ENCODE measurements around the gene MB.
"Not testable (repeated sequence)": the region's sequence is repeated elsewhere in the genome, so short reads cannot be mapped to it uniquely, and the experiment has no call there.

Gene MB

DNA sequence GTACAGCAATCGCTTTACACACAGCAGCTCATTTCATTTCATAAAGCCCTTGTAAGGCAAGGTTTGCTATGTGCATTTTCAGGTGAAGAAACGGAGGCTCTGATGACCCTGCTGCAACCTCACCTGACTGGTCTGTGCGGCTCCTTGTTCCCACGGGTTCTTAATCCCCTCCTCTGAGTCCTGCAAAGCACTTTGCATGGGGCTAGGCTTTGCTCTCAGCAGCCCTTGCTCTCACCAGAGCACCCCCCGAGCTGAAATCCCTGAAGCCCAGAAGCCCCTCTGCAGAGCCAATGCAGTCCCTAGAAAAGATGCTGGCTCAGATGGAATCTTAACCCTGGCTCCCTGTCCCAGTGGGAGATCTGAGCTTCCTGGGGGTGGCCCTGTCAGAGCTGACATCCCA lies 20.1 kb upstream of the MB start:
- DNase-seq = no peak

DNA sequence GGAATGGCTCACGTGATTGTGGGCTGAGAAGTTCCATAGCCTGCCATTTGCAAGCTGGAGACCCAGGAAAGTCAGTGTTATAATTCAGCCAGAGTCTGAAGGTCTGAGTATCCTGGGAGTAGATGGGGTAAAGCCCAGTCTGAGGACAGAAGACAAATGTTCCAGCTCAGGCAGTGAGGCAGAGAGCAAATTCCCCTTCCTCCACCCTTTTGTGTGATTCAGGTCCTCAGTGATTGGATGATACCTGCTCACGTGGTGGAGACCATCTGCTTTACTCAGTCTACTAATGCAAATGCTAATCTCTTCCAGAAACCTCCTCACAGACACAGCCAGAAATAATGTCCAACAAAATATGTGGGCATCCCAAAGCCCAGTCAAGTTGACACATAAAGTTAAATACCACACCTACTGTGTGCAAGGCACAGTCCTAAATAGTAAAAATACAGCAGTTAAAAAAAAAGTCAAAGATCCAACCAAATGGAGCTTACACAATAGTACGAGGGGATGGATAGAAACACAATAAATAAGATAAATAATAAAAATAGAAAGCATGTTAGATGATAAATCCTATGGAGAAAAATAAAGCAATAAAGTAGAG lies 17.9 kb upstream of the MB start:
- DNase-seq = no peak

DNA sequence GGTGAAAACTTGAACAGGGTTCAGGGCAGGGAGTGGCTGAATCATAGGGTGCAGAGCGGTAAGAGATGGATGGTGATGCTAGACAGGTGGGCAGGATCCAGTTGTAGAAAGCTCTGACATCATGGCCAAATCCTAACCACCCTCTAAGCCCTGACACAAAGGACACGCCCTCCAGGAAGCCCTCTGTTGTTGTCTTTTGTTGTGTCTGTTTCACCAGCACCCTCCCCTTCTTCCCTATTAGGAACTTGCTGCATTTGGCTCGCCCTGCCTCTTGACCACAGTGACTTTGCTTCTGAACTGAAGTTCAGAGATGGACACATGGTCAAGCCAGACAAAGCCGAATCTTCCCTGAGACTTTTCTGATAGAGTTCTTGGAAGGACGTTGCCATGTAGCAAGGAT lies 16.9 kb upstream of the MB start:
- DNase-seq = no peak

DNA sequence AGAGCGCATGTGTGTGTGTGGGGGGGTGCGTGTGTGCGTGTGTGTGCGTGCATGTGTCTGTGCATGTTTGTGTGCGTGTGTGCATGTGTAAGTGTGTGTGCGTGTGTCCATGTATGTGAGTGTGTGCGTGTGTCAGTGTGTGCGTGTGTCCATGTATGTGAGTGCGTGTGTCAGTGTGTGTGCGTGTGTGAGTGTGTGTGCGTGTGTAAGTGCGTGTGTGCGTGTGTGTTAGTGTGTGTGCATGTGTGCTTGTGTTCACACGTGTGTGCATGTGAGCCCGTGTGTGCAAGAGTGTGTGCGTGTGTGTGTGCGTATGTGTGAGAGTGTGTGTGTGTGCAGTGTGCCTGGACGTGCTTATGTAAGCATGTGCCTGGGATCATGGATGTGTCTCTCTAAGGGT lies 16.4 kb upstream of the MB start:
- no peak for DNase-seq

DNA sequence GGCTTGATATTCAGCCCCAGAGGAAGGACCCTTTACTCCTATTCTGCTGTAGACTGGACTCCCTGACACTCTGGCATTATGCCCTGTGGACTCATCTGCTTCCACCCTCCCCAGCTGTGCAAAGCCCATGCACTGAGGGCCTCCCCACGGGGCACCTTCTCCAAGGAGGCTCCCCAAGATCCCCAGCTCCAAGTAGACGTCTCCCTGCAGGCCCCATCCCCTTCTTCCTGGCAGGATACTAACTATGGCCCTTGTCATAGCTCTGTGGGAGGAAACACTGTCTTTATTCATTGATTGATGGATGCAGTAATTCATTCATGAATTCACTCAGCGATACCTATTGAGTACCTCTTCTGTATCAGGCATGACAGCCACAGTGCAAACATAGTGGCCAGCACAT lies 15.8 kb upstream of the MB start:
- no peak for DNase-seq

DNA sequence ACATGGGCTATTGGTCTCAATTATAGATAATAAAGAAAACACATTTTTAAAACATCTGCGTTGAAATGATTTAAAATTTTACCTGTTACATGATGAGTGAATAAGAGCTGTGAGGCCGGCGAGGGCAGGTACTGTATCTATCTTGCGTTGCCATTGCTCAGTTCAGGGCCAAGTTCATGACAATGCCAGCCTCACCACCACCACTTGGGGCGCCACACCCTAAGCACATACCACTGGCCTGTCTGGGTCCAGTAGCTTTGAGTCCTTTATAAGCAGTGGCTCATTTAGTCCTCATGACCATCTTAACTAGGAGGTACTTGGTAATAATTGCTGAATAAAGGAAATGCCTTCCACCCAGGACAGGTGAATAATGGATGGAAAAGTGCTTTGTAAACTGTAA lies 14.5 kb upstream of the MB start:
- DNase-seq = no peak

DNA sequence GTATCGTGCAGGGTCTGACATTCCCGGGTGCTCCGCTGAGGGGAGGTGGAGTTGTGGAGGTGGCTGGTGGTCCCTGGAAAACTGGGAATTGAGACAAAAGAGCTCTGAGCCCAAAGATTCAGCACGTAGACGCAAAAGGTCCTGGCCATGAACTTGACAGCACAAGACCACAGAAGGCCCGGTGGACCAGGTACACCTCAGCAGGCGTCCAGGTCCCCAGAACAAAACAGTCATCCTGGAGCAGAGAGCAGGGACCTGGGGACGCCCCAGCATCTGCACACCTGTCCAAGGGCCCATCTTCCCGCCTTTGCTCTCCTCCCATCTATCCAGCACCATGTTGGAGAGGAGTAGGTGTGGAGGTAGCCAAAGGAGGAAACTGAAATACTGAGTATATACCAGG lies 13.8 kb upstream of the MB start:
- DNase-seq = no peak

DNA sequence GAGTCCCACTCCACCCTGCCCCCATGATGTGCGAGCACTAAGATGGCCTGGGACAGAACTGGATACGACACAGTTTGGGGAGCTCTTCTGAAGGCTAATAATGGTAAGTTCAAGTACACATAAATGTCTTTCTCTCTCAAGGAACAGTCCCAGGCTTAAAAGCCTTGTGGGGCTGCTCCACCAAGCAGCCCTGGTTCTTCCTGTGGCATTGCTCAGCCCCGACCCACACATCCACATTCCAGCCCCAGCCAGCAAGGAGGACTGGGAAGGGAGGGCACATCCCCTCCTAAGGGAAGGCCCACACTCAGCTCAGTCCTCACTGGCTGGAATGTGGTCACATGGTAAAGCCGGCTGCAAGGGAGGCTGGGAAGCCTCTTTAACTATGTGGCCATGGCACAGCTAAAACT lies 13.3 kb upstream of the MB start:
- no peak for DNase-seq

DNA sequence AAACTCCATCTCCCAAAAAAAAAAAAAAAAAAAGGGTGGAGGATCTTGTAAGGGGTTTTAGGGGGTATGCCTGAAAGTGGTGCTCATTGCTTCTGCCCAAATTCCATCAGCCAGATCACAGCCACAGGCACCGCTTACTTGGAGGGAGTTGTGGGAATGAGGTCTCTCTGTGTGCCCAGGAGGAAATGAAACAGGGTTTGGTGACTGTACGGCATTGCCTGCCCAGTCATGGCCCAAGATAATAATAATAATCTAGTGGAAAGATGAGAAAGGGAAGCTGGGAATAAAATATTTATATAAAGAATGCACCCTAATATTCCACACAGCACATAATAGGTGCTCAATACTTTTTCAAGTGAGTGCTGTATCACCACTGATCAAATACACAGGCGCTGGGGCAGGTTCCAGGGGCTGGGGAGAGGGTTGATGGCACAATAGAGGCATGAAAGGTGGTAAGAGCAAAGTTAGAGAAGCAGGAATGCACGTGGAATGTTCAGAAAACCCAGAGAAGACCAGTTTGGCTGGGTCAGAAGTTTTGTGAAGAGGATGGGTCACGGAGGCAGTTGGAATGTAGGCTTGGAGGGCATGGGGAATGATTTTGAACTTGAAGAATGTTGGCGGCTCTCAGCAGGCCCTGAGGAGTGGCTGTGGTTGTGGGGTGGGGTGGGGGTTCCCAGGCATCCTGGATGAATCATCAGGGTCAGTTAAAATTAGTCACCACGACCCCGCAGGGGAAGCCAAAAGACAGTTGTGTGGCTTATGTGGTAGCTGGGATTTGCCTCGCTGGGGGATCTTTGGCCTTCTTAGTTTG lies 12.5 kb upstream of the MB start:
- DNase-seq = peak; percentile 26

DNA sequence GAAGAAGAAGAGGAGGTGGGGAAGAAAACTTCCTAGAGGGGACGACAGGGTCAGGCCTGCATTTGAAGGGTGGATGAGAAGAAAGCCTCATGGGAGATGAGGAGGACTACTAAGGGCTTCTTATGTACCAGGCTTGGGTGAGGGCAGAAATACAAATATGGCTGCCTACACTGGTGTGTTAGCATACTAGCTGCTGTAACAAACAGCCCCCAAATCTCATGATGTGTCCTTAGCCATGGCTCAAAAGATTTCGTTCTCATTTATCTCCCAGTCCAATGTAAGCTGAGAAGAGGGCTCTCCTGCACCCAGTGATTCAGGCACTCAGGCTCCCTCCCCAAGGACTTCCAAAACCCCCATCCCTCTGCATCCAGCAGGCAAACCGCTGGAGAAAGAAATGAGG lies 11.6 kb upstream of the MB start:
- no peak for DNase-seq

DNA sequence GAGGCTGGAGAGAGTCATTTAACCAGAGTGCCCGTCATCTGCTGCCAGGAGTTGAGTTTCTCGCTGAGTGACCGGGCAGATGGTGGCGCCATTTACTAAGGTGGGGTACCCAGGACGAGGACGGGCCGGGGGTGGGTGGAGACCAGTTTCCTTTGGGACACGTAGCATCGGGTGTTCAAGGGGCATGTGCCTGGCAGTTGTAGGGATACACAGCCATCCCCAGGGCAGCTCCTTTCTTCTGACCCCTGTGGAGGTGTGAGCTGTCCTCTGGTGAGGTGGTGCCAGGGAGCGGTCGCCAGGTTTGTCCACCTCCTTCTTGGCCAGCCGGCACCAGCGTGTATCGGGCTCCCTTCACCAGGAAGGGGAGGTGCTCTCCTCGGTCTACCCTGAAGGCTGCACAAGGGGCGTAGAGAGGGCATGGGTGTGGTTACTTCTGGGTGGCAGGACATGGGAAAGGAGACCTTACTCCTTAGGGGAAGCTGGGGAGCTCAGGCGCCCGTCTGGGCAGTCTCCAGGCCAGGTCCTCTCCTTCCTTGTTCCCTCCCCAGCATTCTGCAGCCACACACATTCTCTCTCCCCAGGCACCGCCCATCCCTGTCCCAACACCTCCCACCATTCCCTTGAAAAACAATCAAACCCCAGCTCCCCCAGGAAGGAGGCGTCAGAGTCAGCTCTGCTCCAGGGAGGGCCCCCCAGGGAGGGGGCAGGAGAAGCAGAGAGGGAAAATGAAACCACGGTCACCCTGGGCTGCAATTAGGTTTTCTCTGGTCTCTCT lies 10.3 kb upstream of the MB start:
- peak; percentile 49 for DNase-seq

DNA sequence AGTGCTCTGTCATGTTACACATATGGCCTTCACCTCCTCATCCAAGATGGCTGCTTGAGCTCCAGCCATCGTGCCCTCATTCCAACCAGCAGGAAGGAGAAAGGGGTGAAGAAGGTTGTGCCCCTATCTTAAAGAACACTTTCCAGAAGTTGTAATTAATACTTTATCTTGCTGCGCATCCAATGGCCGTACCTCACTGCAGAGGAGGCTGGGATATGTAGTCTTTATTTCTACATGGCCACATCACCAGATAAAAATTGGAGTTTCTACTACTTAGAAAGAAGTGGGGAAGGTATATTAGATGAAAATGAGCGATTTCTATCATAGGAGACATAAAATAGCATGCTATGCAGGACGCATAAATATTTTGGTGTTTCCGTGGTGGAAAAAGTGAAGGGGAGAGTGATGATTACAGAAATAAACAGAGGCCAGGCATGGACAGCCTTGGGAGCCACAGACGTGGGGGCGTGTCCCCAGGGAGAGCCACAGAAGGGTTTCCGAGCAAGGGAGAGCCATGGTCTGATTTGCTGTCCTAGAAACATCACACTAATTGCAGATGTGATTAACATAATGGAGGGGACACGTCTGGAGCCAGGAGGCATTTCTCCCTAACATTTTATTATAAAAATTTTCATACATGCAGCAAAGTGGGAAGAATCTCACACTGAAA lies 8.8 kb upstream of the MB start:
- DNase-seq = no peak

DNA sequence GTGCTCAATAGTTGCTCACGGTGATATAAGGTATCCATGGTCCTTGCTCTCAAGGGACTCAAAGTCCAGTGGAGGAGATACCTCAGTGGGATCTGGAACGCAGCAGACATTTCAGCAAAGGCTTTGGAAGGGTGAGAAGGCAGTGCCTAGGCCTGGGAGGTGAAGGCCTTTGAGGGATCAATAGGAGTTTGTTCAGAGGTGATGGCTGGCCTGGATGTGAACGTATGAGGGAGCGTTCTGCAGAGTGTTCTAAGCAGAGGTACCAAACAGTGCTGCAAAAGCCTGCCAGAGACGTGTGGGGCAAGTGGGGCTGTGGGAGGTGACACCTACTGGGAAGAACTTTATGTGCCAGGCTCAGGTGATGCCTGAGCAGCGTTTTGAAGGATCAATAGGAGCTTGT lies 7.4 kb upstream of the MB start:
- no peak for DNase-seq

DNA sequence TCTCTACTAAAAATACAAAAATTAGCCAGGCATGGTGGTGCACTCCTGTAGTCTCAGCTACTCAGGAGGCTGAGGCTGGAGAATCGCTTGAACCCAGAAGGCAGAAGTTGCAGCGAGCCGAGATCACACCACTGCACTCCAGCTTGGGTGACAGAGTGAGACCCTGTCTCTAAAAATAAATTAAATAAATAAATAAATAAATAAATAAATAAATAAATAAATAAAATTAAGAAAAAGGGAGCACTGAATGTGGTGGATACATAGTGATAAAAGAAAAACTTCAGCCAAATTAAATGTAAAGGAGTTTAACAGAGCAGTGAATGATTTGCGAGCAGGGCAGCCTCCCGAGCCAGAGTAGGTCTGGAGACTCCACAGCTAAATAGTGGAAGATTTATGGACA lies 6.8 kb upstream of the MB start:
- not testable (repeated sequence) for DNase-seq

DNA sequence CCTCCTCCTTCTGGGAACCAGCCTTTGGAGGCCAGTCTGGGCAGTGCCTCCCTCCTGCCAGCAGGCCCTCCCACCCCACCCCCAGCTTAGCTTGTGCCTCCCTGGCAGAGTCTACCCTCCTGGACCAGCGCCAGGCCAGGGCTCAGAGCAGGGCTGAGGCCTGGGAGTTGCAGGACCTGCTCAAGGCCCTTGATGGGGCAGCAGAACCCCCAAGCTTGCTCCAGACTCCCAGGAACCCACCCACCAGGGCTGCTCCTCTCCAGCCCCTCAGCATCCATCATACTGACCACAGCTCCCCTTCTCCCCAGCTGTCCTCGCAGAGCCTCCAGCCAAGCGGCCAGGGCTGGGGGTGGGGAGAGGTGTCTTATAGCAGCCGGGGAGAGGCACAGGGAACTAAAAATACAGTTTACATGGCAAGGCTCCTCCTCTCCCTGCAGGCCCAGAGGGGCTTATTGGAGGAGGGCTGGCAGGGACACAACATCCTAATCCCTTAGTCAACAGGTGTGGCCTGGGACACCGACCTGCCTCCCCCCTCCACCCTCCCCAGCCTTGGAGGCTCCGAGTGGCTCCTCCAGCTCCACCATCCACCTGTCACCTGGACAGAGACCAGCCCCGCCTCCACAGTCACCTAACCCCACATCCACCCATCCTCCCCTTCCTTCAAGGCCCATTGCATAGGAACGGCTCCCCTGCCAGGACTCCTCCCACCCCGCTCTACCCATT lies 5.2 kb upstream of the MB start:
- no peak for DNase-seq

DNA sequence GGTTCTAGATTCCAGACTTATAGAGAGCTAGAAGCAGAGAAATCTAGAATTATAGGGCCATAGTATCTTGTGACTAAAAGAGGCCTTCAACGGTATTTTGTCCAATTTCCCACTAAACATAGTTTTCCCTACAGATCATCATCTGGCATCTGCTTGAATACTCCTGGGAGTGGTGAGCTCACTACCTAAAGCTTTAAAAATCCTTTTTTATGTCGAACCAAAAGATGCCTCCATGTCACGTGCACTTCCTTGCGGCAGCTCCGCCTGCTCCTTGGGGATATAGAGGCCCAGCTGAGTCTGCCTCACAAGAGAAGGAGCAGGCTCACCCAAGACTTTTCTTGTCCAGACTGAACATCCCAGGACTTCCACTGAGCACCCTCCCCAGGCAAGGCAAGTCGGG lies 4.3 kb upstream of the MB start:
- no peak for DNase-seq

DNA sequence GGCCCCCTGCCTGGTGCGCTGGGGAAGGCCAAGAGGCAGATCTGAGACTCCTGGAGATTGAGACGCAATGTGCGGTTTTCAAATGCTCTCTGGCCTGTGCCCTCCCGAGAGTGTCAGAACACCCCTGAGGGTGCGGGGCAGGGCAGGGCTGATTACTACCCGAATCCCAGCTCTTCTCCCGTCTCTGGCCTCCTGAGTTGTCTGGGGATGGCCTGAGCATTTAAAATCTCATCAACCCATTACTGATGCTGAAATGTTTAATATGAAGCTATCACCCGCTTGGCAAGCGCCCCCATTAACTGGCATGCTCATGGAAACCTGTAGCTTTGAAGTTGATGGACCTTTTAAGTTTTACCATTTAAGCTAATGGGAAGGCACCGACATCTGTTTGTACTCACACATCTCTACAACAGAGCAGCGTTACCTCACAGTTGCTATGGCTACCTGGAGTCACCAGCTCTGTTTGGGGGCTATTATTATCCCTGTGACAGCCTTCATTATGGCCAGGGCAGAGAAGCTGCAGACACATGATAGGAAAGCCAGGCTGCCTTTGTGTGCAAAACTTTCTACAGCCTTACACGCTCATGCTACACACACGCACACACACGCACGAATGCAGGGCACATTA lies 3.6 kb upstream of the MB start:
- no peak for DNase-seq

DNA sequence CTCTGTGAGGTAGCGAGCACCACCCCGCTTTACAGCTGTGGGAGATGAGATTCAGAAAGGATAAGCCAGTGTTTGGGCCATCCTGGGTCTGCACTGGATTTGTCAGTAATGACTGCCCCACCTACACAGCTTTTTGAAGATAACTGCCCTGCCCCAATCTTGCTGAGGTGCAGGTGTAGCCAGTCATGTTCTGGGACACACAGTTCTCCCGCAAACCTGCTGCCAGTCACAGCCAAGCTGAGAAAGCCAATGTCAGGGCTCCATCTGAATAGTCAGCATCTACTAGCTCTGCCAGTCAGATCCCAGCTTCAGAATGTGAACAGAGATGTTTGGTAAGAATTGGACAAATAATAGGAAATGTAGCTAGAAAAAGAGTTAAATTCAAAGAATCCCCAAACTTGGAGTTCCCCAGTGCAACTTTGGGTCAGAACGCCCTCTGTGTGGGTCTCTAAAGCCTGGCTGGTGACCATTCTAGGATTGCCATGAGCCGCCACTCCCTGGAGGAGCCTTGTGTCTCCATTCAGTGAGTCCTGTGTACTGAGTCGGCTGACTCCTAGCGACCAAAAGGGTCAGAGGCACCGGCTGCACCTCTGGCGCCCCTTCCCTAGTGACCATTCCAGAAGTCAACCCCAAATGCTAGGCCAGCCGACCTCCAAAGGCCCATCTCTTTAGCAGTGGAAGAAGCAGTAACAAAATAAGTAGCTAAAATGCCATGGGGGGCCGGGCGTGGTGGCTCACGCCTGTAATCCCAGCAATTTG lies 2.4 kb upstream of the MB start:
- DNase-seq = no peak

DNA sequence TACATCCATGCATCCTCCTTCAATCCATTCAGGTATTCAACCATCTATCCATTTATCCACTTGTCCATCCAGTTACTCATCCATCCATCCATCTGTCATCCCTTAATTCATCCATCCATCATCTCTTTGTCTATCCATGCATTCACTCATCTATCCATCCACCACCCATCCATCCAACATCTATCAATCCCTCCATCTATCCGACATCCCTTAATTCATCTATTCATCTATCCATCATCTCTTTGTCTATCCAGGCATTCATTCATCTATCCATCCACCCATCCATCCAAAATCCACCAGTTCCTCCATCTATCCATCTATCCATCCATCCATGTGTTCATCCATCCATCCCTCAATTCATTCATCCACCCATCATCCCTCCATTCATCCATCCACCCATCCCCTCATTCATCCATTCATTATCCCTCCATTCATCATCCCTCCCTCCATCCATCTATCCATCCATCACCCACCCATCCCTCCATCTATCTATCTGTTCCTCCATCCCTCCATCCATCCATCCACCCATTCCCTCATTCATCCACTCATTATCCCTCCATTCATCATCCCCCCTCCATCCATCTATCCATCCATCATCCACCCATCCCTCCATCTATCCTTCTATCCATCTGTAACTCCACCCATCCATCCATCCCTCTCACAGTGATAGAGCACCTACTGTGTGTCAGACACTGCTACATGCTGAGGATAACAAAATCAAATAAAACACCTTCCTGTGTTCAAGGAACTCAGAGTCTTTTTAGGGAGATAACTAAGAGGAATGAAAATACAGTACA lies 1.5 kb upstream of the MB start:
- no peak for DNase-seq

DNA sequence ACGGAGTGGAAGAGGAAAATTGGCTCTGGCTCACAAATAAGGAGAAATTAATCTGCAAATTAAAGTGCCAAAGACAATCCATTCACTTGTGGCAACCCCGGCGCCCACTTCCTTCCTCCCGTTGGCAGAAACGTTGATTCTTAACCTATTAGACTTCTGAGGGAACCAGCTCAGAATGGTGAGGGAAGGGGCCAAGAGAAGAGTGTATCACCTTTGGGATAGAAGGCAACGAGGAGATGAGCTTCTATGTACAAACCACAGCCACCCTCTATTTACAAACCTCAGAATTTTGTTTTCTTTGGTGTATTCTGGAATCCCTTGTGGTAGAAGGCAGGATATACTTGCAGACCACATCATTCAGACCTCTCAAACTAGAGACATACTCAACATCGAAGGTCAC lies 1.1 kb downstream of the MB start:
- no peak for DNase-seq

DNA sequence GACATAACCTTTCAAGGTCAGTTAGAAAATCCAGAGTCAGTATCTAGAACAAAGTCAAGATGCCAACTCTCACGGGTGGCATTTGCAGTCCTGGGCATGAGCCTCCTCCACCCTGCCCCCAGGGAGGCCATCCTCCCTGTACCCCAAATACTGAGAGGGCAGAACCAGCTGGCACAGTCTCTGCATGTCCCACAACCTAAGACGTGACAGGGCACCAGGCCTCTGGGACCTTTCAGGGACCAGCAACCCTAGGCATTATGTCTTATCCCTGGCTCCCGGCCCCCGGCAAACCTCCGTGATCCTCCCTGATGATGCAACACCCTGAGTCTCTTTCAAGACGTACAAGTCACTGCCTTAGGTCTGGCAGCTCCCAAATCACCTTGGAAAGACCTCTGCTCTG lies 2.0 kb downstream of the MB start:
- no peak for DNase-seq

Measured in activated gamma-delta T cell treated with Interleukin-2 at 50 U/mL for 16 hours (primary cell).